ENCODE measurements around the gene FBXO45.
A peak's percentile ranks its signal among the peaks of the same experiment; 100 is the strongest.

Gene FBXO45

DNA sequence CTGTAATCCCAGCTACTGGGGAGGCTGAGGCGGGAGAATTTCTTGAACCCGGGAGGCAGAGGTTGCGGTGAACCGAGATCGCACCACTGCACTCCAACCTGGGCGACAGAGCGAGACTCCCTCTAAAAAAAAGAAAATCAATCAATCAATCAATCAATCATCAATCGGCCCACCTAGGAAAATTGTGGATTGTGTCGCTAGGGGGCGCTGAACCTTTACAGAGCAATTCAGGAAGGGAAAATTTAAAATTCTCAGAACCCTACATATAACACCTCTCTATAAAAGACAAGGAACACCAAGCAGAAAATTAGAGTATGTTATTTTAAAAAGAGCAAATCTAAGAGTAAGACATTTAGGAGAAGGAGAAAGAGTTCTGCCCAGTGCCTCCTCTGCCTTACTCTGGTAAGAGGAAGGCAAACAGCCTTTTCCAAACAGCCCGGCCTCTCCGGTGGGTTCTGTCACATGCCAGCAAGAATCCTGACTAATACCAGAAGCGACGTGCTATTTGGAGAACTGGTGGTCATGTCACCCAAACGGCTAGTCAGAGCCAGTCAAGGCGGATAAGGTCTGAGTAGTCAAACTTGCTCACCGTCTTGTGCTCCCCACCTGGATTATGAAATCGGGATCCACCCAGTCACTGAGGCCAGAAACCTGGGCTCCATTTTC, 31.0 kb upstream of the FBXO45 start:
- TF ChIP-seq RAD21 (IDR thresholded peaks at IDR 0.05; ENCODE audit: low read depth) (peak; percentile 59), NFIC (IDR thresholded peaks at IDR 0.05) (no peak)
- TF ChIP-seq, protein P1, sequence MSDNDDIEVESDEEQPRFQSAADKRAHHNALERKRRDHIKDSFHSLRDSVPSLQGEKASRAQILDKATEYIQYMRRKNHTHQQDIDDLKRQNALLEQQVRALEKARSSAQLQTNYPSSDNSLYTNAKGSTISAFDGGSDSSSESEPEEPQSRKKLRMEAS (IDR thresholded peaks at IDR 0.05), result no peak

DNA sequence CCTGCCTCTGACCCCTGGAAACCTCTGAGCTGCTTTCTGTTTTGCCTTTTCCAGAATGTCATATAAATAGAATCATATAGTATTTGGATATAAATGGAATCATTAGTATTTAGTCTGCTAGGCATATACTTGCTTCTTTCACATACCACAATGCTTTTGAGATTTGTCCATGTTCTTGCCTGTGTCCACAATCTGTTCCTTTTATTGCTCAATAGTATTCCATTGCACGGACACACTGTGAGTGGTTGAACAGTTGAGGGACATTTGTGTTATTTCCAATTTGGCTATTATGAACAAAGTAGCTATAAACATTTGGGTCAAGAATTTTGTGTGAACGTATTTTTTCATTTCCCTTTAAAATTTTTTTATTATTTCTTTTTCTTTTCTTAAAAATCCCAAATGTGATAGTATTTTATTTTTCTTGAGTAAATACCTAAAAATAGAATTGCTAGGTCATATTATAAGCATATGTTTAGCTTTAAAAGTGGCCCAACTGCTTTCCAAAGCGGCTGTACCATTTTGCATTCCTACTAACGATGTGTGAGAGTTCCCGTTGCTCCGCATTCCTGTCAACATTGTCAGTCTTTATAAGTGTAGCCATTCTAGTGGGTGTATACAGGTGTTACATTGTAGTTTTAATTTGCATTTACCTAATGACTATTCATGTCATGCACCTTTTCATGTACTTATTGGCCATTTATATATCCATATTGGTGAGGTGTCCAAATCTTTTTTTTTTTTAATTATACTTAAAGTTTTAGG, 26.6 kb upstream of the FBXO45 start:
- TF ChIP-seq ZBTB7A (IDR thresholded peaks at IDR 0.05; ENCODE audit: low read depth) (no peak), CREB1 (IDR thresholded peaks at IDR 0.05; ENCODE audit: low read depth) (no peak), USF1 (IDR thresholded peaks at IDR 0.05) (no peak), NFIC (IDR thresholded peaks at IDR 0.05) (no peak), TCF12 (IDR thresholded peaks at IDR 0.05; ENCODE audit: low read depth) (no peak), EP300 (IDR thresholded peaks at IDR 0.05; ENCODE audit: borderline replicate concordance) (no peak), RAD21 (IDR thresholded peaks at IDR 0.05; ENCODE audit: low read depth) (no peak), TAF1 (IDR thresholded peaks at IDR 0.05; ENCODE audit: low read depth) (no peak), EGR1 (IDR thresholded peaks at IDR 0.05) (no peak), CEBPB (IDR thresholded peaks at IDR 0.05) (no peak), FOXM1 (IDR thresholded peaks at IDR 0.05; ENCODE audit: borderline replicate concordance, low read depth) (no peak)

DNA sequence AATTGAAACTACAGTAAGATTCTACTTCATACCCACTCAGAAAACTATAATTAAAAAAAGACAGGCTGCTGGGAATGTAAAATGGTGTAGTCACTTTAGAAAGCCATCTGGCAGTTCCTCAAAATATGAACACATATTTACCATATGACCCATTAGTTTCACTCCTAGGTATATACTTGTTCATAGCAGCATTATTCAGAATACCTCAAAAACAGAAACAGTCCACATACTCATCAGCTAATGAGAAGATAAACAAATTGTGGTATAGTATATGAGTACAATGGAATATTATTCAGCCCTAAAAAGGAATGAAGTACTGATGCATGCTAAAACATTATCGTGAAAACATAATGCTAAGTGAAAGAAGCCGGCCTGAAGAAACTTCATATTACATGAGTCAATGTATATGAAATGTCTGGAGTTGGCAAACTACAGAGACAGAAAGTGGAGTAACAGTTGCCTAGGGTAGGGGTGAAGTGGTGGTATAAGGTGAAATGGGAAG, 23.9 kb upstream of the FBXO45 start:
- TF ChIP-seq RAD21 (IDR thresholded peaks at IDR 0.05; ENCODE audit: low read depth) (no peak), CREB1 (IDR thresholded peaks at IDR 0.05; ENCODE audit: low read depth) (no peak), NFIC (IDR thresholded peaks at IDR 0.05) (no peak), TAF1 (IDR thresholded peaks at IDR 0.05; ENCODE audit: low read depth) (no peak), TCF12 (IDR thresholded peaks at IDR 0.05; ENCODE audit: low read depth) (no peak), CEBPB (IDR thresholded peaks at IDR 0.05) (no peak), ZBTB7A (IDR thresholded peaks at IDR 0.05; ENCODE audit: low read depth) (no peak), EGR1 (IDR thresholded peaks at IDR 0.05) (no peak), REST (IDR thresholded peaks at IDR 0.05; ENCODE audit: low read depth) (no peak)
- TF ChIP-seq, protein P1 (IDR thresholded peaks at IDR 0.05), result no peak

- TF ChIP-seq, protein P1 (IDR thresholded peaks at IDR 0.05), result no peak
- TF ChIP-seq EGR1 (IDR thresholded peaks at IDR 0.05) (no peak), NFIC (IDR thresholded peaks at IDR 0.05) (no peak), TCF12 (IDR thresholded peaks at IDR 0.05; ENCODE audit: low read depth) (no peak), USF1 (IDR thresholded peaks at IDR 0.05) (no peak), ZBTB7A (IDR thresholded peaks at IDR 0.05; ENCODE audit: low read depth) (no peak), FOXM1 (IDR thresholded peaks at IDR 0.05; ENCODE audit: borderline replicate concordance, low read depth) (no peak), YY1 (IDR thresholded peaks at IDR 0.05; ENCODE audit: low read depth) (no peak), TAF1 (IDR thresholded peaks at IDR 0.05; ENCODE audit: low read depth) (no peak), TEAD4 (IDR thresholded peaks at IDR 0.05) (no peak), CREB1 (IDR thresholded peaks at IDR 0.05; ENCODE audit: low read depth) (no peak), REST (IDR thresholded peaks at IDR 0.05; ENCODE audit: low read depth) (no peak), EP300 (IDR thresholded peaks at IDR 0.05; ENCODE audit: borderline replicate concordance) (no peak), CEBPB (IDR thresholded peaks at IDR 0.05) (no peak)
These were observed 21.9 kb upstream of the FBXO45 start for GRCh38 chr3:196546537-196546936.

DNA sequence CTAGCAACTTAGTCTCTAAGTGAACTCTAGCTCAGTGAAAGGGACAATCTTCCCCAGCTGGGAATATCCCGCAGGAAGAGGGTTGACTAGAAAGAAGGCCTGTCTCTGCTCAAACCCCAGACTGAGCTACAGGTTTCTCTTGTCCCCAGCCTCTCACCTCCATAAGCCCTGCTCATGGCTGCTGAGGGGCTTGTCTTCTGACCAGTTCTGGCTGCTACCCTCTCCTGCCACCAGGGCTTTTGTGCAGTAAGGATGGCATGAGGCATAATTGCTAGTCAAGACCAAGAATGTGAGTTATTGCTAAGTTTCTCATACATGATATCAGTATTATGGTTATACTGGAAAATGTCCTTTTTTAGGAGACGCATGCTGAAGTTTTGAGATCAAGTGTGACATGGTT, 21.4 kb upstream of the FBXO45 start:
- TF ChIP-seq CREB1 (IDR thresholded peaks at IDR 0.05; ENCODE audit: low read depth), result no peak
- no peak for TF ChIP-seq EP300 (IDR thresholded peaks at IDR 0.05; ENCODE audit: borderline replicate concordance)
- no peak for TF ChIP-seq CEBPB (IDR thresholded peaks at IDR 0.05)
- no peak for TF ChIP-seq YY1 (IDR thresholded peaks at IDR 0.05; ENCODE audit: low read depth)
- no peak for TF ChIP-seq ZBTB7A (IDR thresholded peaks at IDR 0.05; ENCODE audit: low read depth)
- TF ChIP-seq TCF12 (IDR thresholded peaks at IDR 0.05; ENCODE audit: low read depth), result no peak
- TF ChIP-seq REST (IDR thresholded peaks at IDR 0.05; ENCODE audit: low read depth), result no peak
- no peak for TF ChIP-seq NFIC (IDR thresholded peaks at IDR 0.05)
- TF ChIP-seq FOXM1 (IDR thresholded peaks at IDR 0.05; ENCODE audit: borderline replicate concordance, low read depth), result no peak
- TF ChIP-seq, protein P1 (IDR thresholded peaks at IDR 0.05), result no peak
- TF ChIP-seq USF1 (IDR thresholded peaks at IDR 0.05), result no peak
